HCT116 (cell line): Measurements from ENCODE around the gene USP9X. TPM values are rescaled to one million over a fixed set of nuclear protein-coding genes. Genes with fewer than 3 reads are reported as not detected.

ENCODE experiments used
- ATAC-seq: fragments of 200-7000 bp; cut with Tn5 transposase; 2 replicates; pipeline ENCODE4 v1.9.1; 2020; ENCODE audit warnings: mild to moderate bottlenecking, moderate library complexity
- BruUV-seq: library from RNA; stranded (reverse); fragments of 400-500 nt; replicated peaks from 2 replicates; lab custom pipeline; 2021; lab: Mats Ljungman, UMichigan
- CTCF ChIA-PET: fragments of 300-600 bp; sonication (Branson Sonifier 250); formaldehyde crosslinking; loops from one replicate; lab custom pipeline; 2021; ENCODE audit warnings: antibody characterized with exemption; lab: Charles Lee
- POLR2A ChIA-PET: fragments of 300-600, 350-600 bp; sonication (Branson Sonifier 250); formaldehyde crosslinking; loops from one replicate; lab custom pipeline; 2021; ENCODE audit warnings: antibody characterized with exemption; lab: Charles Lee
- RAD21 ChIA-PET, 2 experiments: fragments of 300-600 bp; sonication (Branson Sonifier 250); formaldehyde crosslinking; loops; one replicate each; lab custom pipeline; 2023; ENCODE audit warnings: low total read pairs in 2 of 2; ENCODE audit not compliant: uncharacterized antibody in 2 of 2, unreplicated experiment in 2 of 2, low non-redundant PET in 1 of 2; lab: Charles Lee
- DNase-seq: peaks from one replicate; pipeline ENCODE4 v3.0.0-alpha.2; 2010; ENCODE audit warnings: low read depth, low spot score
- H2AFZ ChIP-seq: fragments of 200-600 bp; shearing (Covaris generic), sonication (generic); 2 replicates; pipeline ENCODE4 v1.6.1; 2017; ENCODE audit warnings: low read depth, mixed run types, mixed read lengths, antibody characterized with exemption, low read length; ENCODE audit not compliant: poor library complexity, severe bottlenecking
- H3K27ac ChIP-seq: 2 replicates; pipeline ENCODE4 v1.5.1; 2012; ENCODE audit warnings: low read depth, low read length
- H3K27me3 ChIP-seq: fragments of 200-600 bp; sonication (generic); 2 replicates; pipeline ENCODE4 v1.6.1; 2016; ENCODE audit warnings: mixed run types, low read length, mixed read lengths; ENCODE audit not compliant: insufficient read depth
- H3K36me3 ChIP-seq, 2 experiments: fragments of 200-500 bp in 1 of 2; fragments of 200-600 bp in 1 of 2; sonication (Bioruptor generic) in 1 of 2; sonication (generic) in 1 of 2; 2 replicates each; pipeline versions ENCODE4 v1.5.1 to v1.6.1; 2014 to 2016; ENCODE audit warnings: low read length in 2 of 2, inconsistent platforms in 1 of 2, mixed read lengths in 1 of 2, mixed run types in 1 of 2; ENCODE audit not compliant: insufficient read depth in 2 of 2, control insufficient read depth in 1 of 2
- H3K4me1 ChIP-seq, 2 experiments: fragments of 200-600 bp in 1 of 2; sonication (generic) in 1 of 2; 2 replicates each; pipeline versions ENCODE4 v1.5.1 to v1.6.1; 2012 to 2017; ENCODE audit warnings: low read length in 2 of 2, inconsistent platforms in 1 of 2, mild to moderate bottlenecking in 1 of 2, mixed read lengths in 1 of 2, mixed run types in 1 of 2, moderate library complexity in 1 of 2; ENCODE audit not compliant: insufficient read depth in 2 of 2, control insufficient read depth in 1 of 2
- H3K4me2 ChIP-seq: fragments of 200-600 bp; sonication (generic); 2 replicates; pipeline ENCODE4 v1.6.1; 2017; ENCODE audit warnings: mixed run types, low read length, mixed read lengths
- H3K4me3 ChIP-seq, 2 experiments: fragments of 200-600 bp in 1 of 2; sonication (generic) in 1 of 2; replicated peaks in 1 of 2; 2 replicates each; pipeline ENCODE4 v1.5.1; 2011 to 2016; ENCODE audit warnings: low read length in 2 of 2, control low read depth in 1 of 2, low read depth in 1 of 2, mild to moderate bottlenecking in 1 of 2, mixed read lengths in 1 of 2, mixed run types in 1 of 2
- H3K79me2 ChIP-seq: fragments of 200-600 bp; sonication (generic); 2 replicates; pipeline ENCODE4 v1.6.1; 2017; ENCODE audit warnings: mild to moderate bottlenecking, mixed run types, low read length, moderate library complexity, mixed read lengths; ENCODE audit not compliant: insufficient read depth
- H3K9ac ChIP-seq: fragments of 200-600 bp; sonication (generic); 2 replicates; pipeline ENCODE4 v1.6.1; 2016; ENCODE audit warnings: low read length, mixed read lengths
- H3K9me2 ChIP-seq: fragments of 200-600 bp; sonication (generic), shearing (Covaris generic); 2 replicates; pipeline ENCODE4 v1.6.1; 2017; ENCODE audit warnings: mixed run types, mild to moderate bottlenecking, moderate library complexity; ENCODE audit not compliant: insufficient read depth
- H3K9me3 ChIP-seq, 2 experiments: fragments of 200-500 bp in 1 of 2; fragments of 200-600 bp in 1 of 2; sonication (Bioruptor generic) in 1 of 2; sonication (generic) in 1 of 2; 2 replicates each; pipeline ENCODE4 v1.6.1; 2014 to 2017; ENCODE audit warnings: low read length in 2 of 2, mixed read lengths in 2 of 2, inconsistent platforms in 1 of 2, low read depth in 1 of 2, mild to moderate bottlenecking in 1 of 2, mixed run types in 1 of 2, moderate library complexity in 1 of 2; ENCODE audit not compliant: control insufficient read depth in 1 of 2, insufficient read depth in 1 of 2
- H4K20me1 ChIP-seq: fragments of 200-600 bp; sonication (generic), shearing (Covaris generic); 2 replicates; pipeline ENCODE4 v1.6.1; 2017; ENCODE audit warnings: mixed run types, mild to moderate bottlenecking, moderate library complexity; ENCODE audit not compliant: insufficient read depth
- CEBPB ChIP-seq: IDR thresholded peaks from 2 replicates; pipeline ENCODE4 v1.6.1; 2012; ENCODE audit warnings: low read depth
- ELF1 ChIP-seq: IDR thresholded peaks from 2 replicates; pipeline ENCODE4 v1.6.1; 2012; ENCODE audit warnings: low read depth, borderline replicate concordance
- EZH2 ChIP-seq: fragments of 200-600 bp; sonication (generic); IDR thresholded peaks from 2 replicates; pipeline ENCODE4 v1.6.1; 2017; ENCODE audit warnings: antibody characterized with exemption, mixed run types
- EZH2phosphoT487 ChIP-seq: fragments of 200-600 bp; IDR thresholded peaks from 2 replicates; pipeline ENCODE4 v1.6.1; 2018; ENCODE audit warnings: antibody characterized with exemption, borderline replicate concordance
- FOSL1 ChIP-seq: IDR thresholded peaks from 2 replicates; pipeline ENCODE4 v1.6.1; 2012; ENCODE audit warnings: low read depth
- JUND ChIP-seq: IDR thresholded peaks from 2 replicates; pipeline ENCODE4 v1.6.1; 2012
- RAD21 ChIP-seq: IDR thresholded peaks from 2 replicates; pipeline ENCODE4 v1.6.1; 2012; ENCODE audit warnings: low read depth, mild to moderate bottlenecking
- TCF7L2 ChIP-seq: IDR thresholded peaks from 2 replicates; pipeline ENCODE4 v1.7.0; 2011; ENCODE audit warnings: borderline replicate concordance, inconsistent platforms; ENCODE audit not compliant: insufficient read depth, insufficient read length; ENCODE audit errors: extremely low read depth
- YY1 ChIP-seq: IDR thresholded peaks from 2 replicates; pipeline ENCODE4 v1.6.1; 2011; ENCODE audit warnings: low read length, low read depth, moderate library complexity, mild to moderate bottlenecking; ENCODE audit not compliant: insufficient replicate concordance; ENCODE audit errors: extremely low read depth
- ZFX ChIP-seq: fragments of 450-650 bp; IDR thresholded peaks from 2 replicates; pipeline ENCODE4 v1.6.1; 2017
- intact Hi-C: fragments of 100-400 bp; cut with micrococcal nuclease; formaldehyde crosslinking; loops from 2 replicates; pipeline ENCODE4 v1.10.0; 2022
- total RNA-seq: library from RNA; stranded (reverse); gene quantifications from one replicate; pipeline ENCODE4 v1.2.1, GENCODE V29; 2021; ENCODE audit not compliant: unreplicated experiment
- TF ChIP-seq, protein P1 (sequence below): IDR thresholded peaks from 2 replicates; pipeline ENCODE4 v1.6.1; 2011; ENCODE audit warnings: mild to moderate bottlenecking, low read length, moderate library complexity; ENCODE audit not compliant: insufficient replicate concordance; ENCODE audit errors: extremely low read depth
- TF ChIP-seq, protein P2 (sequence below): IDR thresholded peaks from 2 replicates; pipeline ENCODE4 v1.6.1; 2012
- TF ChIP-seq, protein P3 (sequence below): IDR thresholded peaks from 2 replicates; pipeline ENCODE4 v1.6.1; 2012; ENCODE audit warnings: low read depth
- TF ChIP-seq, protein P4 (sequence below): IDR thresholded peaks from 2 replicates; pipeline ENCODE4 v1.6.1; 2012

The USP9X gene
- total RNA-seq, 1 experiment from 2014 or later = 52.4 TPM

DNA sequence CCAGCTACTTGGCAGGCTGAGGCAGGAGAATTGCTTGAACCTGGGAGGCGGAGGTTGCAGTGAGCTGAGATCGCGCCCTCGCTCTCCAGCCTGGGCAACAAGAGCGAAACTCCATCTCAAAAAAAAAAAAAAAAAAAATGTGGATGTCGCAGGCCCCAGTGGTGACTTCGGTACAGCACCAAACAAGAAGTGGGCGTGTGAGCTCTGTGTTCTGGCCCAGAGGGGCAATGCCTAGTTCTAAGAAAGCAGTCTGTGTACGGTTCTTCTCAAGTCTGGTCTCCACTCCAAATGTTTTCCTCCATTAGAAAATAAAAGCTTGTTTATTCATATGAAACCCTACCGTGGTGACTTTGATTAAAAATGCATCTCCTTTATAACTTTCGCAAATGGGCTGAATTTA lies 156.7 kb downstream of the USP9X start:
- no peak for ATAC-seq

More for the DNA sequence above, 156.7 kb downstream of the USP9X start:
- Histone ChIP-seq H3K4me1 (peaks cover 0 to 8% of the 10 kb centered on the region in 2 experiments; a peak in 2 of 4 replicates), H3K9ac (no peak overlapping the region), H2AFZ (no peak overlapping the region), H3K9me2 (no peaks in the 10 kb centered on the region), H3K27ac (no peak overlapping the region), H3K4me3 (no peak overlapping the region), H3K27me3 (no peaks in the 10 kb centered on the region), H4K20me1 (no peaks in the 10 kb centered on the region), H3K36me3 (no peaks in the 10 kb centered on the region), H3K79me2 (no peaks in the 10 kb centered on the region), H3K9me3 (no peaks in the 10 kb centered on the region), H3K4me2 (no peak overlapping the region)
- TF ChIP-seq TCF7L2 = no peak
- TF ChIP-seq, protein P1, sequence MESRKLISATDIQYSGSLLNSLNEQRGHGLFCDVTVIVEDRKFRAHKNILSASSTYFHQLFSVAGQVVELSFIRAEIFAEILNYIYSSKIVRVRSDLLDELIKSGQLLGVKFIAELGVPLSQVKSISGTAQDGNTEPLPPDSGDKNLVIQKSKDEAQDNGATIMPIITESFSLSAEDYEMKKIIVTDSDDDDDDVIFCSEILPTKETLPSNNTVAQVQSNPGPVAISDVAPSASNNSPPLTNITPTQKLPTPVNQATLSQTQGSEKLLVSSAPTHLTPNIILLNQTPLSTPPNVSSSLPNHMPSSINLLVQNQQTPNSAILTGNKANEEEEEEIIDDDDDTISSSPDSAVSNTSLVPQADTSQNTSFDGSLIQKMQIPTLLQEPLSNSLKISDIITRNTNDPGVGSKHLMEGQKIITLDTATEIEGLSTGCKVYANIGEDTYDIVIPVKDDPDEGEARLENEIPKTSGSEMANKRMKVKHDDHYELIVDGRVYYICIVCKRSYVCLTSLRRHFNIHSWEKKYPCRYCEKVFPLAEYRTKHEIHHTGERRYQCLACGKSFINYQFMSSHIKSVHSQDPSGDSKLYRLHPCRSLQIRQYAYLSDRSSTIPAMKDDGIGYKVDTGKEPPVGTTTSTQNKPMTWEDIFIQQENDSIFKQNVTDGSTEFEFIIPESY = no peak
- TF ChIP-seq EZH2phosphoT487 = no peak
- TF ChIP-seq FOSL1 = no peak
- TF ChIP-seq, protein P2, sequence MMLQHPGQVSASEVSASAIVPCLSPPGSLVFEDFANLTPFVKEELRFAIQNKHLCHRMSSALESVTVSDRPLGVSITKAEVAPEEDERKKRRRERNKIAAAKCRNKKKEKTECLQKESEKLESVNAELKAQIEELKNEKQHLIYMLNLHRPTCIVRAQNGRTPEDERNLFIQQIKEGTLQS = no peak
- no peak for TF ChIP-seq CEBPB
- no peak for TF ChIP-seq YY1
- no peak for TF ChIP-seq RAD21
- TF ChIP-seq ZFX = no peak
- no peak for TF ChIP-seq EZH2
- TF ChIP-seq, protein P3, sequence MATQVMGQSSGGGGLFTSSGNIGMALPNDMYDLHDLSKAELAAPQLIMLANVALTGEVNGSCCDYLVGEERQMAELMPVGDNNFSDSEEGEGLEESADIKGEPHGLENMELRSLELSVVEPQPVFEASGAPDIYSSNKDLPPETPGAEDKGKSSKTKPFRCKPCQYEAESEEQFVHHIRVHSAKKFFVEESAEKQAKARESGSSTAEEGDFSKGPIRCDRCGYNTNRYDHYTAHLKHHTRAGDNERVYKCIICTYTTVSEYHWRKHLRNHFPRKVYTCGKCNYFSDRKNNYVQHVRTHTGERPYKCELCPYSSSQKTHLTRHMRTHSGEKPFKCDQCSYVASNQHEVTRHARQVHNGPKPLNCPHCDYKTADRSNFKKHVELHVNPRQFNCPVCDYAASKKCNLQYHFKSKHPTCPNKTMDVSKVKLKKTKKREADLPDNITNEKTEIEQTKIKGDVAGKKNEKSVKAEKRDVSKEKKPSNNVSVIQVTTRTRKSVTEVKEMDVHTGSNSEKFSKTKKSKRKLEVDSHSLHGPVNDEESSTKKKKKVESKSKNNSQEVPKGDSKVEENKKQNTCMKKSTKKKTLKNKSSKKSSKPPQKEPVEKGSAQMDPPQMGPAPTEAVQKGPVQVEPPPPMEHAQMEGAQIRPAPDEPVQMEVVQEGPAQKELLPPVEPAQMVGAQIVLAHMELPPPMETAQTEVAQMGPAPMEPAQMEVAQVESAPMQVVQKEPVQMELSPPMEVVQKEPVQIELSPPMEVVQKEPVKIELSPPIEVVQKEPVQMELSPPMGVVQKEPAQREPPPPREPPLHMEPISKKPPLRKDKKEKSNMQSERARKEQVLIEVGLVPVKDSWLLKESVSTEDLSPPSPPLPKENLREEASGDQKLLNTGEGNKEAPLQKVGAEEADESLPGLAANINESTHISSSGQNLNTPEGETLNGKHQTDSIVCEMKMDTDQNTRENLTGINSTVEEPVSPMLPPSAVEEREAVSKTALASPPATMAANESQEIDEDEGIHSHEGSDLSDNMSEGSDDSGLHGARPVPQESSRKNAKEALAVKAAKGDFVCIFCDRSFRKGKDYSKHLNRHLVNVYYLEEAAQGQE = no peak
- no peak for TF ChIP-seq ELF1
- TF ChIP-seq, protein P4, sequence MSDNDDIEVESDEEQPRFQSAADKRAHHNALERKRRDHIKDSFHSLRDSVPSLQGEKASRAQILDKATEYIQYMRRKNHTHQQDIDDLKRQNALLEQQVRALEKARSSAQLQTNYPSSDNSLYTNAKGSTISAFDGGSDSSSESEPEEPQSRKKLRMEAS = no peak
- no peak for TF ChIP-seq JUND
- ChIA-PET RAD21 (no interaction called here), POLR2A (no interaction called here), CTCF (no interaction called here)
- BruUV-seq = no TSS peak
- intact Hi-C loops = no loop called here
- DNase-seq = no peak
